ENCODE data around the gene IGF2BP2.

Gene IGF2BP2

DNA sequence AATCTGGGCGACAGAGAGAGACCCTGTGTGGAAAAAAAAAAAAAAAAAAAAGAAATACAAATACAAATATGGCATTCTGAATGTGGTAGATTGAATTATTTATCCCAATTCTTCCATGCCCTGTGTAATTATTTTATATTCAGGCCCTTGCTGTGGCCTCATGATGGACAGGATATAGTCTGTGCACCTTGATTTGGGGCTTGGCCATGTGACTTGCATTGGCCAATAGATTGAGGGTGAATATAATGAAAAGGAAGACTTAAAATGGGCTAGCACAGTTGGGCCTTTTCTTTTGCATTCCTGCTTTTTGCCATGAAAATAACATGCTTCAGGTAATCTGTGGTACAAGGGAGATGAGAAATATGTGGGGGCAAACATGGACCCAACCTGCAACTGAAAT is 27.1 kb upstream of the IGF2BP2 start:
- H3K4me3 ChIP-seq (replicated peaks; ENCODE audit: low read depth, low read length): no peak overlapping the region
- TF ChIP-seq, protein P1, sequence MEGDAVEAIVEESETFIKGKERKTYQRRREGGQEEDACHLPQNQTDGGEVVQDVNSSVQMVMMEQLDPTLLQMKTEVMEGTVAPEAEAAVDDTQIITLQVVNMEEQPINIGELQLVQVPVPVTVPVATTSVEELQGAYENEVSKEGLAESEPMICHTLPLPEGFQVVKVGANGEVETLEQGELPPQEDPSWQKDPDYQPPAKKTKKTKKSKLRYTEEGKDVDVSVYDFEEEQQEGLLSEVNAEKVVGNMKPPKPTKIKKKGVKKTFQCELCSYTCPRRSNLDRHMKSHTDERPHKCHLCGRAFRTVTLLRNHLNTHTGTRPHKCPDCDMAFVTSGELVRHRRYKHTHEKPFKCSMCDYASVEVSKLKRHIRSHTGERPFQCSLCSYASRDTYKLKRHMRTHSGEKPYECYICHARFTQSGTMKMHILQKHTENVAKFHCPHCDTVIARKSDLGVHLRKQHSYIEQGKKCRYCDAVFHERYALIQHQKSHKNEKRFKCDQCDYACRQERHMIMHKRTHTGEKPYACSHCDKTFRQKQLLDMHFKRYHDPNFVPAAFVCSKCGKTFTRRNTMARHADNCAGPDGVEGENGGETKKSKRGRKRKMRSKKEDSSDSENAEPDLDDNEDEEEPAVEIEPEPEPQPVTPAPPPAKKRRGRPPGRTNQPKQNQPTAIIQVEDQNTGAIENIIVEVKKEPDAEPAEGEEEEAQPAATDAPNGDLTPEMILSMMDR (IDR thresholded peaks at IDR 0.05; ENCODE audit: low read depth, low read length, missing control alignments): no peak
- no peak for DNase-seq (ENCODE audit: extremely low read depth, low read depth)

DNA sequence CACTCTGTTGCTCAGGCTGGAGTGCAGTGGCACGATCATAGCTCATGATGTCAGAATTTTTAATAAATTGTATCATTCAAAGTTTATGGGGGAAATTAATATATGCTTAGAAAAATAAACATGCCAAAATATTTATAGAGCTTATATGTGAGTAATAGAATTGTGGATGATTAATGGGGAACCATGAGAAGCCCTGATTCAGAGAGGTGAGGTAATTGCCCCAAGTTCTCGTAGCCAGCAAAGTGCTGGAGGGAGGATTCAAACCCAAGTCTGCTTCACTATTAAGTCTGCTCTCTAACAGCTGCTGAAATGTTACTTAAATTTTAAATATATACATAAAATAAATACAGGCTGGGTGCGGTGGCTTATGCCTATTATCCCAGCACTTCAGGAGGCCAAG is 26.2 kb upstream of the IGF2BP2 start:
- TF ChIP-seq, protein P1 (IDR thresholded peaks at IDR 0.05; ENCODE audit: low read depth, low read length, missing control alignments): no peak
- no peak for DNase-seq (ENCODE audit: extremely low read depth, low read depth)
- no peak overlapping the region for H3K4me3 ChIP-seq (replicated peaks; ENCODE audit: low read depth, low read length)

DNA sequence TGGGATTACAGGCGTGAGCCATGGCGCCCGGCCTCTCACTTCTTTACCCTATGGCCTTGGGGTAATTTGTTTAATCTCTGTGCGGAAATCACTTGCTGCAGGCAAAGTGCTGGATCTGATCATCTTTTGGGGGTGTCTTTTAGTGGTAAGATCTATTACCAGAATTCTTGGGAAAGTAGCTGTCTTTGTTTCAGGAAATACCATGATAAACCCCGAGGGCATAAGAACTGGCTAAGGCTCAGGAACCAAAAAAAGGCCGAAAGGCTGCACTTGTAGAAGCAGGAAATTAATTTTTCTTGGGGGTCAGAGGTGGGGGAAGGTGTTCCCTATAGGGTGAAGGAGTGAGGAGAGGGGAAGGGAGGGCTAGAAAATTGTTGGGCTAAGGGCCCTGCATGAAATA is 22.7 kb upstream of the IGF2BP2 start:
- no peak for DNase-seq (ENCODE audit: extremely low read depth, low read depth)
- no peak overlapping the region for H3K4me3 ChIP-seq (replicated peaks; ENCODE audit: low read depth, low read length)
- TF ChIP-seq, protein P1 (IDR thresholded peaks at IDR 0.05; ENCODE audit: low read depth, low read length, missing control alignments): no peak

DNA sequence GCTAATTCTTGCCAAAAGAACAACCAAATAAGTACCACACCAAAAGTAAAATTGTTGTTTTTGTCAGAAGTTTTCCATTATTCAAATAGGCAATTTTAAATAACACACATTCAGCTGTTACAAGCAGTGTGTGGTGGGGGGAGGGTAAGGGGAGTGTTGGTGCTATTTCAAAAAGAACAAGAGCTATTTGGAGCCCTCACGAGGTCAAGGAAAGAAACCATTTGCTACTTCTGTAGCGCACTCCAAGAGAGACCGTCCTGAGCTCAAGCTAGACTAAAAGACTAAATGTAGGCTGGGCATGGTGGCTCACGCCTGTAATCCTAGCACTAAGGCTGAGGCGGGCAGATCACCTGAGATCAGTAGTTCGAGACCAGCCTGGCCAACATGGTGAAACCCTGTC is 21.2 kb upstream of the IGF2BP2 start:
- H3K4me3 ChIP-seq (replicated peaks; ENCODE audit: low read depth, low read length): no peak overlapping the region
- TF ChIP-seq, protein P1 (IDR thresholded peaks at IDR 0.05; ENCODE audit: low read depth, low read length, missing control alignments): no peak
- DNase-seq (ENCODE audit: extremely low read depth, low read depth): no peak

DNA sequence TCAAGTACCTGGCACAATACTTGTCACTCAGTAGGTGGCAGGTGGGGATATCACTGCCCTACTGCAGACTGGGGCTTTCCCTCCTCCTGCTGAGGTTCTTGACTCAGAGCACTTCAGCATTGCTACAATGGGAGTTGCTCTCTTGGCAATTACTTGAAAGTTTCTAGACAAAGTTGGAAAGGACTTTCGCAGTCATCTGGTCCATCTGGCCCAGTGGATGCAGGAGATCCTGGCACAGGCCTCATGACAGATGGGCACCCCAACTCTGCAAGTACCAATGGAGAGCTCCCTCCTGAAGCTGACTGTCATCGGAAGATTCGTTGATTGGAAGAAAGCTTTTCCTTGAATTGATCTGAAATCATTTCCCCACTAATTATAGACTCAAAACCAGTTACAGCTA is 19.2 kb upstream of the IGF2BP2 start:
- DNase-seq (ENCODE audit: extremely low read depth, low read depth): no peak
- no peak overlapping the region for H3K4me3 ChIP-seq (replicated peaks; ENCODE audit: low read depth, low read length)
- TF ChIP-seq, protein P1 (IDR thresholded peaks at IDR 0.05; ENCODE audit: low read depth, low read length, missing control alignments): no peak

DNA sequence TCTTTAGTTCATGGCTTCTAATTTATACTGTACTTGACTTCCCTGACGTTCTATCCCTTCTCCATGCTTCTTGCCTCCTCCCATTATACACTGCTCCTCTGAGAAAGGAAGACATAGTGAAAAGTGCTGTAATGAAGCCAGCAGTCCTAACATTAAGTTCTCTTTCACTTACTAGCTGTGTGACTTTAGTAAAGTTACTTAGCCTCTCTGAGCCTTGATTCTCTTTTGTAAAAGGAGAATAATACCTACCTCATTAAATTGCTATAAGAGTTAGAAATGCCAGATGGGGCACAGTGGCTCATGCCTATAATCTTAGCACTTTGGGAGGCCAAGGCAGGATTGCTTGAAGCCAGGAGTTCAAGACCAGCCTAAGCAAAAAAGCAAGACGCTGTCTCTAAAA is 18.8 kb upstream of the IGF2BP2 start:
- H3K4me3 ChIP-seq (replicated peaks; ENCODE audit: low read depth, low read length): no peak overlapping the region
- no peak for DNase-seq (ENCODE audit: extremely low read depth, low read depth)
- TF ChIP-seq, protein P1 (IDR thresholded peaks at IDR 0.05; ENCODE audit: low read depth, low read length, missing control alignments): no peak

DNA sequence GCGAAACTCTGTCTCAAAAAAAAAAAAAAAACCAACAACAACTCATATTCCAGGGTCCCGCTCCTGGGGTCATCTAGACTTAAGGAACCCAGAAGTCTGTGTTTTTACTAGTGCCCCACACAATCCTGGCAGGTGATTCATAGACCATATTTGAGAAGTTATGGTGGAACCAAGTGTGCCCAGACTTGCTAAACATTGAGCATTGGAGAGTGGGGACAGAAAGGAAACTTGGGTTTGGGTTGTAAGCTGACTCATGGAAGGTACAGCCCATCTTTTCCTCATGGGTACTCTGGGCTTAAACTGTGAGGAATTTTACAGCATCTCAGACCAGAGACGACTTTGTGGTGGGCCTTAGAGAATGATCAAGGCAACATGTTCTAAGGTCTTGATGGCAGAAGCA is 18.3 kb upstream of the IGF2BP2 start:
- TF ChIP-seq, protein P1 (IDR thresholded peaks at IDR 0.05; ENCODE audit: low read depth, low read length, missing control alignments): no peak
- no peak for DNase-seq (ENCODE audit: extremely low read depth, low read depth)
- no peak overlapping the region for H3K4me3 ChIP-seq (replicated peaks; ENCODE audit: low read depth, low read length)
